Stimulated activated naive CD8-positive, alpha-beta T cell treated with anti-CD3 and anti-CD28 coated beads, Interleukin-15, amount 100 ng/mL, for 72 hours (primary cell): ENCODE results near the gene BGLAP.
A peak's percentile ranks its signal among the peaks of the same experiment; 100 is the strongest.

Experiments used
- ATAC-seq: fragments of 150-1000 bp; cut with Tn5 transposase; 2 replicates; pipeline ENCODE4 v1.10.0; 2021; ENCODE audit warnings: mild to moderate bottlenecking, moderate library complexity
- DNase-seq, 2 donors: peaks; one replicate each; pipeline ENCODE4 v3.0.0; 2021 to 2022
- H3K27ac Mint-ChIP-seq, 2 donors: one replicate each; pipeline ENCODE4 v1.8.0; 2022; ENCODE audit warnings: mild to moderate bottlenecking in 2 of 2, mixed read lengths in 2 of 2, moderate library complexity in 2 of 2
- H3K27me3 Mint-ChIP-seq: one replicate; pipeline ENCODE4 v1.8.0; 2022; ENCODE audit warnings: mixed read lengths
- H3K4me1 Mint-ChIP-seq: one replicate; pipeline ENCODE4 v1.8.0; 2022; ENCODE audit warnings: mild to moderate bottlenecking, mixed read lengths
- H3K4me3 Mint-ChIP-seq, 2 donors: one replicate each; pipeline ENCODE4 v1.8.0; 2022; ENCODE audit warnings: mild to moderate bottlenecking in 2 of 2, mixed read lengths in 2 of 2, moderate library complexity in 1 of 2
- H3K9me3 Mint-ChIP-seq, 2 donors: one replicate each; pipeline ENCODE4 v1.8.0; 2022; ENCODE audit warnings: mixed read lengths in 2 of 2

The BGLAP gene

GRCh38 chr1:156242738-156243137 is 754 bp downstream of the BGLAP start:
- H3K4me1 Mint-ChIP-seq, result peaks cover 45% of the 10 kb centered on the region
- no peak overlapping the region for H3K4me3 Mint-ChIP-seq
- peak overlapping the region in 1 of 2 donors; percentile 90 for H3K27ac Mint-ChIP-seq
- H3K9me3 Mint-ChIP-seq, result no peaks in the 10 kb centered on the region
- DNase-seq, result no peak
- no peaks in the 10 kb centered on the region for H3K27me3 Mint-ChIP-seq
- ATAC-seq, result no peak

DNA sequence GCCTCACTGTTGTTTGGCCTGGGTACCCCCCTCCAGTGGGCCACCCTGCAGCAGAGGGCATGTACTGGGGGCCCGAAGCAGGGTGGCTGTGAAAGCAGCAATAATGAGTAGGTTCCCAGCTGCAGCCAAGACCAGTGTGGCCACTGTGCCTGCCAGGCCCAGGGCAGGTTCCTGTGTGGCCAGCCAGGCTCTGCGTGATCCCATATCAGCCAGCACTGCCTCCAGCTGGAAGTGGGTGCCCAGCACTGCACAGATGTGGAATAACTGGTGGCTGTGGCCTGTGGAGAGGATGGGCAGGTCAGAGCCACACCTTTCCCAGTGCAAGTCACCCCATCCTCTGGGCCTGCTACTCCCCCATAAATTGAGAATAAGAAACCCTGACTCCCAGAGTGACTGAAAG is 2.1 kb downstream of the BGLAP start:
- DNase-seq (no peak), ATAC-seq (no peak)
- Mint-ChIP-seq H3K27me3 (no peaks in the 10 kb centered on the region), H3K4me1 (peaks cover 45% of the 10 kb centered on the region), H3K4me3 (peak overlapping the region; percentile 80 to 91), H3K27ac (peak overlapping the region in 1 of 2 donors; percentile 69), H3K9me3 (no peaks in the 10 kb centered on the region)

GRCh38 chr1:156244712-156245111 is 2.7 kb downstream of the BGLAP start:
- H3K4me1 Mint-ChIP-seq, result peaks cover 45% of the 10 kb centered on the region
- peak overlapping the region in 1 of 2 donors; percentile 87 for H3K27ac Mint-ChIP-seq
- no peaks in the 10 kb centered on the region for H3K27me3 Mint-ChIP-seq
- ATAC-seq, result no peak
- peak overlapping the region; percentile 80 to 91 for H3K4me3 Mint-ChIP-seq
- no peak for DNase-seq
- no peaks in the 10 kb centered on the region for H3K9me3 Mint-ChIP-seq

DNA sequence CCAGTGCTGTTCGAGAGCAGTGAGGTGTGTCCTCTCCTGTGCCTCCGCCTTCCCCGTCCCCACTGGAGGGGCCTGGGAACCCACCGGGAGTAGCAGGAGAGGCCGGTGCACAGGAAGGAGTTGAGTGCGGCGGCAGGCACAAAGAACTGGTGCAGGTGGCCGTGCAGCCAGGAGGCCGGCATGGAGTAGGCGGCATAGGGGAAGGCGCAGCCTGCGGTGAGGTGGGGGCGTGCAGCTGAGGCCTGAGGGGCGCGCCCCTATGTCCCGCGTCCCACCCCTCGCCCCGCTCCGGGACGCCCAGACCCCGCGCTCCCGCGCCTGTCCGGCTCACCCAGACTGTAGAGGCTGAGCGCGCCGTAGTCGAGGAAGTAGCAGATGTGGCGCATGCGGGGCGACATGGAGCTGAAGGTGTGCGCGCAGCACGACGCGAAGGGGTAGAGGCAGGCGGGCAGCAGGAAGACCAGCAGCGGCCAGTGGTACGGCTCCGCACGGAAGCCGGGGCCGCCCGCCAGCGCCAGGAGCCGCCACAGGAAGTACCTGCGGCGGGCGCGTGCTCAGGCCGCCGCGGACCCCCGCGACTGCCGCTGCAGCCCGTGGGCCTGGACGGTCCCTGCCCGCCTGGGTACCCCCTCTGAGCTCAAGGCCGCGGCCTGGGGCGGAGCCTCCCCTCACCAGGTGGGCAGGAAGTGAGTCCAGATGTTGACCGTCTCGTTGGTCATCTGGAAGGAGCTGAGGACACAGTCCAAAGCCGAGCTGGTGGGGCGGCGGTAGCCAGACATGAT is 3.7 kb downstream of the BGLAP start:
- peak; percentile 38 to 47 for DNase-seq
- ATAC-seq, result peak; percentile 66
- Mint-ChIP-seq H3K27ac (peak overlapping the region; percentile 77 to 91), H3K4me3 (peak overlapping the region; percentile 80 to 91), H3K9me3 (no peaks in the 10 kb centered on the region), H3K27me3 (no peaks in the 10 kb centered on the region), H3K4me1 (peaks cover 49% of the 10 kb centered on the region)

DNA sequence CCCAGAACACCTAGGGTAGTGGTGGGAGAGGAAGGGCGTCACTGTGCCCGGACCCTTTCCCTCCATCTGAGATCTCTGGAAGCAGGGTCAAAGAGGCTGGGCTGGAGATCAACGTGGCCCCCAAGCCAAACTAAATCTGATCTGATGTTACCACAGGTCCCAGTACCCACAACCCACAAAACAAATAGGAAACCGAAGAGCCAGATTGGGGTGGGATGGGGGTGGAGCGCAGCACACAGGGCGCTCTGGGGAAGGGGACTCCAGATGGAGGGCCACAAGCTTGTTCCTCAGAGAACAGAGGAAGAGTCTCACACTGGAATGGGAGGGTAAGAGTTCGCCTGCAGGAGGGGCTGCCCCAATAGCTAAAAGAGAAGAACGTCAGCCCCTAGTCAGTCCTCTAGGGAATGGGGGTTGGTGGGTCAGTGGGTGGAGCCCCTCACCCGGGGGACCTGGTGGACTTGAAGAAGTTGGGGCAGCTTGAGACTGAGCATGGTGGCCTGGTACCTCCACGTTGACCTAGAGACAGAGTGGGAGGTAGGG is 4.3 kb downstream of the BGLAP start:
- Mint-ChIP-seq H3K4me3 (peak overlapping the region; percentile 42 to 80), H3K27ac (peak overlapping the region; percentile 52 to 76)
- no peak for ATAC-seq

DNA sequence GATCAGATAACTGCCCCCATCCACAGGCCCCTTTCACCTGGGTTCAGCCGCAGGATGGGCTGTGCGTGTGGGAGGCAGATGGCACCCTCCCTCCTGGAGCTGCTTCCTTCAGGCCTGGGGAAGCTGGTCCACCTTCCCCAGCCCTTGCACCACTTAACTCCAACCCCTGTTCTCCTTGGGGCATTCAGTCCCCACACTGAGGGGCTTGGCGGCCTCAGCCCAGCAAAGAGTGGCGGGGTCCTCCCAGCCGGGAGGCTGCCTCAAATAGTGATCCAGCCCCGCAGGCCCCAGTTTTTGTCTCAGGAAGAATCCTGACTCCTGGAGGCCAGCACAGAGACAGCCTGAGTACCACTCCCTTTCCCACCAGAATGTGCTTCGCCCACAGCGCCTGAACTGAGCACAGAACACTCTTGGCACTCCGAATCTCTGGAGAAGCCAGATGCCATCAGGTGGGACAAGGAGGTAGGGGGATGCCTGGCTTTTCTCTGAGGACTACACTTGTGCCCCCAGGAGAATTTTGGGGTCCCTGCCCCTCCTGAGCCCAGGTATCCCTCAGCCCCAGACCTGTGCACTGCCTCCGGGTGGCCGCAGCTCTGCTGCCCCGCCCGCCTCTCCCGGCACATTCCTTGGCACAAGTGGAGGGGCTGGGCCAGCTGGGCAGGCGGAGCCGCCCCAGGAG is 4.9 kb downstream of the BGLAP start:
- no peak for ATAC-seq
- Mint-ChIP-seq H3K4me3 (no peak overlapping the region), H3K27ac (no peak overlapping the region), H3K4me1 (peaks cover 55% of the 10 kb centered on the region), H3K27me3 (no peaks in the 10 kb centered on the region), H3K9me3 (no peaks in the 10 kb centered on the region)
- no peak for DNase-seq

More for the DNA sequence above, 4.3 kb downstream of the BGLAP start:
- no peaks in the 10 kb centered on the region for H3K27me3 Mint-ChIP-seq
- DNase-seq, result no peak
- H3K9me3 Mint-ChIP-seq, result no peaks in the 10 kb centered on the region
- peaks cover 55% of the 10 kb centered on the region for H3K4me1 Mint-ChIP-seq

- Mint-ChIP-seq H3K27ac (peak within 1 kb of the TSS in 1 of 2 donors; percentile 78), H3K4me1 (peaks cover 55% of the 10 kb centered on the region), H3K27me3 (no peaks in the 10 kb centered on the region), H3K4me3 (no peak within 1 kb of the TSS), H3K9me3 (no peaks in the 10 kb centered on the region)
- no peak for DNase-seq
- ATAC-seq, result no peak
Measured at GRCh38 chr1:156247460-156248322, 5.7 kb downstream of the BGLAP start, which contains the start of gene PAQR6. TSS of gene PAQR6 (minus strand) at chr1:156248056. CDS start at chr1:156246731, 1,325 bp downstream.

- Mint-ChIP-seq H3K9me3 (no peaks in the 10 kb centered on the region), H3K27me3 (no peaks in the 10 kb centered on the region), H3K4me3 (no peak overlapping the region), H3K4me1 (peaks cover 52% of the 10 kb centered on the region), H3K27ac (peak overlapping the region in 1 of 2 donors; percentile 78)
- DNase-seq, result no peak
- ATAC-seq, result no peak
Measured at GRCh38 chr1:156248323-156248683, 6.3 kb downstream of the BGLAP start.

DNA sequence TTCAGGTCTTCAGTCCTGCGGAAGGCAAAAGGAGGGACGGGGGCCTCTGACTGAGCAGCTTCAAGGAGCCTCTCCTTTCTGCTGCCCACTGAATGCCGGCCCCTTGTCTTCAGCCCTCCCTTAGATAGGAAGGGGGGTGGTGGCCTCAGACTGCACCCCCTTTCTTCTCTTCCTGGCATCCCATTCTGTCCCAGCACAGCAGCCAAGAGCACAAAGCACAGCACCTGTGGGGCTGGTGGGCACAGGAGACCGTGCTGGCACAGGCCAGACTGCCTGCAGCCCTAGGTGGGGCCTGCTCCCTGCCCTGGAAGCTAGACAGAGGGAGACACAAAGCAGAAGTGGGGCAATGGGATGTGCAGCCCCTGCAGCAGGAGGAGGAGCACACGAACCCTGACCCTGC is 7.6 kb downstream of the BGLAP start:
- no peaks in the 10 kb centered on the region for H3K9me3 Mint-ChIP-seq
- H3K4me3 Mint-ChIP-seq, result no peak overlapping the region
- ATAC-seq (no peak), DNase-seq (no peak)
- peaks cover 41% of the 10 kb centered on the region for H3K4me1 Mint-ChIP-seq
- no peaks in the 10 kb centered on the region for H3K27me3 Mint-ChIP-seq
- peak overlapping the region in 1 of 2 donors; percentile 69 for H3K27ac Mint-ChIP-seq

DNA sequence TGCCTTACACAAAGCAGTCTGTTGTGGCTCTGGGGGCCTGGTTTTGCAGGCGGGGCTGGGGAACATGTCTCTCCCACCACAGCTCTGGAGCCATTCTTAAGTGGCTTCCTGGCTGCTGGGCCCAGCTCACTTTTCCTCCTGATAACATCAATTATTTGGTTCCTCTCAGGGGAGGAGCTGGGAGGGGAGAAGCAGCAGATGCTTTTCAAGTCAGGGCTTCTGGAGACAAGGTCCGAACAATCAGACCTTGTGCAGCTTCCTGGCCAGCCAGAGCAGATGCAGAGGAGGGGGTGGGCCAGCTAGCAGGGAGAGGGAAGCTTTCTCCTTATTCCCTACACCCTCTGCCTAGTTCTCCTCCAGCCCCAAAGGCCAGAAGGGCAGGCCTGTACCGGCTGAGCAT is 9.5 kb downstream of the BGLAP start:
- ATAC-seq, result no peak
- Mint-ChIP-seq H3K9me3 (no peaks in the 10 kb centered on the region), H3K27ac (peak overlapping the region in 1 of 2 donors; percentile 74), H3K4me1 (peaks cover 22% of the 10 kb centered on the region), H3K4me3 (no peak overlapping the region), H3K27me3 (no peaks in the 10 kb centered on the region)
- no peak for DNase-seq

DNA sequence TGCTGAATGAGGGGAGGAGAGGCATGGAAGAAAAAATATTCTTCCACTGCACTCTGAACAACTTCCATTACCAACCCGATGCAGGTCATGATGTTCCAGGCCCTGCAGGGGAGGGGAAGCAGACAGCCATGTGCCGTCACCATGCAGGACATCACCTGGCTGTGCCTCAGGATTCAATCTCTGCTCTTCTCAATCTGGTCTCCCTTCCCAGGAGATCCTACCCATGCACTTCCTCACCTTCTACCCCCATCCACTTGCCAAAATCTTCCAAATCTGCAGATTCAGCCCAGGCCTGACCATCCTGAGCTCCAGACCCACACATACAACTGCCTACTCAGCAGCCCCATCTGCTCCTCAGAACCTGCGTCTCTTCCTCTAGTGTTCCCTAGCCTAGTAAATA is 11.7 kb downstream of the BGLAP start:
- peak overlapping the region in 1 of 2 donors; percentile 69 for H3K27ac Mint-ChIP-seq
- no peaks in the 10 kb centered on the region for H3K9me3 Mint-ChIP-seq
- H3K27me3 Mint-ChIP-seq, result no peaks in the 10 kb centered on the region
- peaks cover 10% of the 10 kb centered on the region for H3K4me1 Mint-ChIP-seq
- no peak for ATAC-seq
- DNase-seq, result no peak
- H3K4me3 Mint-ChIP-seq, result no peak overlapping the region

GRCh38 chr1:156257711-156258110 is 15.7 kb downstream of the BGLAP start:
- no peaks in the 10 kb centered on the region for H3K9me3 Mint-ChIP-seq
- H3K4me1 Mint-ChIP-seq, result peaks cover 5% of the 10 kb centered on the region
- H3K27me3 Mint-ChIP-seq, result no peaks in the 10 kb centered on the region
- ATAC-seq (no peak), DNase-seq (no peak)
- H3K4me3 Mint-ChIP-seq, result no peak overlapping the region
- peak overlapping the region in 1 of 2 donors; percentile 87 for H3K27ac Mint-ChIP-seq

DNA sequence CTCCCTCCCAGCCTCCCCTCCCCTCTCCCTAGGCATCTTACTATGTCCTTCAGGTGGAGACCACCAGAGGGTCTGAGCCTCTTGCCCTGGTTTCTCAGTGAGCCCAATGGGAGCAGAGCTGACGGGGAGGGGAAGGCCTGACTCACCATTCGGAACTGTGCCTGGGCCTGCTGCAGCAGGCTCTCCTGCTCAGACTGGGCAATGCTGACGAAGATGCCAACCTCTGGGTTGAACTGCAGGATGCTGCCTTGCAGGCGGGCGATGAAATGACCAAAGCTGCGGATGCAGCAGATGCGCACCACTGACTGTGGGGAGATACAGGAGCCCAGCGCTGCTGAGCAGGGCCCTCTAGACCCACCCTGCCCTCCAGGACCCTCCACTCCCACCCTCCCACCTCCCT is 16.9 kb downstream of the BGLAP start:
- no peaks in the 10 kb centered on the region for H3K27me3 Mint-ChIP-seq
- H3K9me3 Mint-ChIP-seq, result no peaks in the 10 kb centered on the region
- H3K27ac Mint-ChIP-seq, result no peak overlapping the region
- no peak overlapping the region for H3K4me3 Mint-ChIP-seq
- peaks cover 5% of the 10 kb centered on the region for H3K4me1 Mint-ChIP-seq
- DNase-seq (no peak), ATAC-seq (no peak)

GRCh38 chr1:156259805-156260204 is 17.8 kb downstream of the BGLAP start:
- H3K9me3 Mint-ChIP-seq, result no peaks in the 10 kb centered on the region
- no peak for DNase-seq
- H3K27ac Mint-ChIP-seq, result peak overlapping the region in 1 of 2 donors; percentile 44
- ATAC-seq, result no peak
- H3K27me3 Mint-ChIP-seq, result no peaks in the 10 kb centered on the region
- no peak overlapping the region for H3K4me3 Mint-ChIP-seq
- peaks cover 5% of the 10 kb centered on the region for H3K4me1 Mint-ChIP-seq

DNA sequence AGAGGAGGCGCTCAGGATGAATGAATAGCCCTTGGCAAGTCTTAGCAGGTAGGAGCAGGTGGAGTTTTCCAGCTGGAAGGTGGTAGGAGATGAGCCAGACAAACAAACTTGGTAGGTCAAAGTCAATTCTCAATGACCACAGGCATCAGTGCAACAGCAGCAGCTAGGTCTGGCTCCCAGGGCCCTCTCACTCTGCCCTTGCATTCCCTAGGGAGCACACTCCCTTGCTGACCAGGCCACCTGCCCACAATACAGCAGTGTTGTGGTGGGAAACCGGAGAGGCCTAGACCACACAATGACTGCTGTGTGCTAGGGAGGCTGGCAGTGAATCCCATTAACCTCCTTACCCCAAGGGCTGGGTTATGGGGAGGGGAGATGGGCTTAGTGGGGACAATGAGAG is 18.9 kb downstream of the BGLAP start:
- H3K9me3 Mint-ChIP-seq, result no peaks in the 10 kb centered on the region
- ATAC-seq (no peak), DNase-seq (no peak)
- peaks cover 5% of the 10 kb centered on the region for H3K4me1 Mint-ChIP-seq
- peak overlapping the region in 1 of 2 donors; percentile 78 for H3K27ac Mint-ChIP-seq
- H3K27me3 Mint-ChIP-seq, result no peaks in the 10 kb centered on the region
- no peak overlapping the region for H3K4me3 Mint-ChIP-seq
